Astrocyte of the hippocampus (primary cell): ENCODE measurements around the gene MYOM3.

Experiments
- DNase-seq: peaks from one replicate; pipeline ENCODE4 v3.0.0; 2011; ENCODE audit warnings: low read depth, low spot score

Gene MYOM3

GRCh38 chr1:24138476-24139221 is 26.7 kb upstream of the MYOM3 start:
- DNase-seq: no peak

DNA sequence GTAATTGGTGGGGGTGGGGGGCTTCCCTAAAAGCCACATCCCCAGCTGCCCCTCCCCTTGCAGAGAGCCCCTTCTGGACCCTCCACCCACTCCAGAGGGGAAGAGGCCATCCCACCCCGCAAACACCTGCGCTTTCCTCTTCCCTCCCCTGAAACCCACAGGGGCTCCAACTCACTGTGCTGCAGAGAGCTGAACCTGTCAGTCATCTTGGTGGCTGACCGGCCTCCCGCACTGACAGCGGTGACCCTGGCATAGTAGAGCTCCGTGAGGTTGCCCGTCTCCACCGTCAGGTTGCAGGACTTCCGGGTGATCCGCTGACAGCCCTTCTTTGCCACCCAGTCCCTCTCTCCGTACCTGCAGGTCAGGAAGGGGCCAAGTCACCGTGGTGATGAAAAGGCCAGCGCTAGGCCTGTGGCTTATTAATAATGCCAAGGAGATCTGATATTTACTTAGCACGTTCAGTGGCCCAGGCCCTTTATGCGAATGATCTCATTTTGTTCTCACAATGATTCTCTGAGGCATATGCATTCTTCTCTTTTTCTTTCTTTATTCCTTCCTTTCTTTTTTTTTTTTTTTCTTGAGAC is 25.1 kb upstream of the MYOM3 start:
- DNase-seq: no peak

DNA sequence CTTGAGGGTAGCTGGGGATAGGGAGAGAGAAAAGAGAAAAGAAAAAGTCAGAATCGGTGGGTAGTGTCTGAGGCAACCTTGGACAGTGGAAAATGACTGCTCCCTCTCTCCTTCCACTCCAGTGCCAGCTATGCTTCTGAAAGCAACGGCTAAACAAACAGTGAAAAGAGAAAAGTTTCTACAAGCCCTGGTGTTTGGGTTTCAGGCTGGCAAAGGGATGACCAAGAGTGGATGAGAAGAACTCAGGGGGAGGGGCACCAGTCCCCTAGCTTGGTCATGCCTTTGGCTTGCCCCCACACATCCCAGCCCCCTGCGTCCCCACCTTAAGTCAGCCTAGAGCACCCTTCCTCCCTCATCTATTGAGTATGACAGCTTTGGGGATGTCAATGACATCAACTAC is 22.4 kb upstream of the MYOM3 start:
- no peak for DNase-seq

DNA sequence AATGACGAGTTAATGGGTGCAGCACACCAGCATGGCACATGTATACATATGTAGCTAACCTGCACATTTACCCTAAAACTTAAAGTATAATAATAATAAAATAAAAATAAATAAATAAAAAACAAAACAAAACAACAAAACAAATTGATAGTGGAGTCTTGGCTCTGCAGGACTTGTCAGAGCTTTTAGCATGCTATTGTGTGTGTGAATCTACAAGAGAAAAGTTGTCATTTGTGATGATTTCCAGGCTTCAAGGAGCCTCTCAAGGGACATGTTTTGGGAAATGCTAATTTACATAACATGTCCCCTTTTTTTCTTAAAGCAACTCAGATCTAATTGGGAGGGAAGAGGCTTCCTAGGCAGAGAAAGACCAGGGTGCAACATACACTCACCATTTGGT is 21.9 kb upstream of the MYOM3 start:
- no peak for DNase-seq

DNA sequence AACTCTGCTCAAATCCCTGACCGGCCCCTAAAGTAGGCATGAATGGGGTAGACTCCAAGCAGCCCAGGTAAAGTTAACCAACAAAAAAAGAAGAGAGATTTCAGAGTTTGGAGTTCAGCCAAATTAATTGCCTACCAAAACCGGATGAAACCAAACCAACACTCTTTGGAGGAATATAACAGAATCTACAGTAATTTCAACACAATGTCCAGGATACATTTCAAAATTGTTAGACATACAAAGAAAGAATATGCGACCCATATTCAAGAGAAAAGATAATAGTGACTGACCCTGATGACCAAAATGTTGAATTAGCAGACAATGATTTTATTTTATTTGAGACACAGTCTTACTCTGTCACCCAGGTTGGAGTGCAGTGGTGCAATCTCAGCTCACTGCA is 18.4 kb upstream of the MYOM3 start:
- DNase-seq: no peak

GRCh38 chr1:24127801-24128363 is 15.9 kb upstream of the MYOM3 start:
- DNase-seq: no peak

DNA sequence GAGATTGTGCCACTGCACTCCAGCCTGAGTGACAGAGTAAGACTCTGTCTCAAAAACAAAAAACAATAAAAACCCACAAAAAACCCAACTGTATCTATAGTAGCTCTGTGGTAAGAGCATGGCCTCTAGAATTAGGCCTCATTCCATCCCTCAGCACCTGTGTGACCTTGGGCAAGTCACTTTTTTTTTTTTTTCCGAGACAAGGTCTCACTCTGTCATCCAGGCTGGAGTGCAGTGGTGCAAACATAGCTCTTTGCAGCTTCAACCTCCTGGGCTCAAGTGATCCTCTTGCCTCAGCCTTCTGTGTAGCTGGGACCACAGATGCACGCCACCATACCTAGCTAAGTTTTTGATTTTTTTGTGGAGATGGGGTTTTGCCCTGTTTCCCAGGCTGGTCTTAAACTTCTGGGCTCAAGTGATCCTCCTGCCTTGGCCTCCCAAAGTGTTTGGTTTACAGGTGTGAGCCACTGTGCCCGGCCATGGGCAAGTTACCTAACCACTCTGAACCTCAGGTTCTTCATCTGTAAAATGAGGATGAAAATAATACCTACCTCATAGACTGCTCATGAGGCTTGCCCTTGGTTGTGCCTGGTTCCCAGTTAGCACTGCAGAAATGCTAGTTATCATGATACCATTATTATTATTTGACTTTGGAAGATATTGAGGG is 15.3 kb upstream of the MYOM3 start:
- DNase-seq: no peak

GRCh38 chr1:24126672-24127023 is 14.7 kb upstream of the MYOM3 start:
- DNase-seq: no peak

GRCh38 chr1:24126018-24126671 is 14.2 kb upstream of the MYOM3 start:
- no peak for DNase-seq

- DNase-seq: no peak
Observed at GRCh38 chr1:24125456-24125855, 13.5 kb upstream of the MYOM3 start.

GRCh38 chr1:24124980-24125379 is 13.0 kb upstream of the MYOM3 start:
- no peak for DNase-seq

- no peak for DNase-seq
Observed at GRCh38 chr1:24123611-24124010, 11.7 kb upstream of the MYOM3 start.

DNA sequence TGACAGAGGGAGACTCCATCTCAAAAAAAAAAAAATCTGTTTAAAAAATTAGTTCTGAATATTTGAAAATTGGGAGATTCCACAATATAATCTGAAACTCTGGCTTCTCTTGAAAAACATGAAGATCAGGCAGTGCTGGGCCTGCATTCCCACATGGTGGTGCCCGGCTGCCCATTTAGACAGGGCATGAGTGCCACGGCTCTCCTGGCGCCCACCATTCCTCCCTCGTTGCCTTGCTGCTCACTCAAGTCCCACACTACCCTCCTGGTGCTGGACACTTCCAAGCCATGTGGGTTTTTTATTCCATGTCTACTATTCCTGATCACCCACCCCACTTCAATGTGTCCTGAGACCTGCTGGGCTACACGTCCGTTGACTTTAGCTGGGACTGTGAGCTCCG is 10.8 kb upstream of the MYOM3 start:
- no peak for DNase-seq

GRCh38 chr1:24121406-24121805 is 9.5 kb upstream of the MYOM3 start:
- no peak for DNase-seq

GRCh38 chr1:24120965-24121364 is 9.0 kb upstream of the MYOM3 start:
- DNase-seq: no peak

DNA sequence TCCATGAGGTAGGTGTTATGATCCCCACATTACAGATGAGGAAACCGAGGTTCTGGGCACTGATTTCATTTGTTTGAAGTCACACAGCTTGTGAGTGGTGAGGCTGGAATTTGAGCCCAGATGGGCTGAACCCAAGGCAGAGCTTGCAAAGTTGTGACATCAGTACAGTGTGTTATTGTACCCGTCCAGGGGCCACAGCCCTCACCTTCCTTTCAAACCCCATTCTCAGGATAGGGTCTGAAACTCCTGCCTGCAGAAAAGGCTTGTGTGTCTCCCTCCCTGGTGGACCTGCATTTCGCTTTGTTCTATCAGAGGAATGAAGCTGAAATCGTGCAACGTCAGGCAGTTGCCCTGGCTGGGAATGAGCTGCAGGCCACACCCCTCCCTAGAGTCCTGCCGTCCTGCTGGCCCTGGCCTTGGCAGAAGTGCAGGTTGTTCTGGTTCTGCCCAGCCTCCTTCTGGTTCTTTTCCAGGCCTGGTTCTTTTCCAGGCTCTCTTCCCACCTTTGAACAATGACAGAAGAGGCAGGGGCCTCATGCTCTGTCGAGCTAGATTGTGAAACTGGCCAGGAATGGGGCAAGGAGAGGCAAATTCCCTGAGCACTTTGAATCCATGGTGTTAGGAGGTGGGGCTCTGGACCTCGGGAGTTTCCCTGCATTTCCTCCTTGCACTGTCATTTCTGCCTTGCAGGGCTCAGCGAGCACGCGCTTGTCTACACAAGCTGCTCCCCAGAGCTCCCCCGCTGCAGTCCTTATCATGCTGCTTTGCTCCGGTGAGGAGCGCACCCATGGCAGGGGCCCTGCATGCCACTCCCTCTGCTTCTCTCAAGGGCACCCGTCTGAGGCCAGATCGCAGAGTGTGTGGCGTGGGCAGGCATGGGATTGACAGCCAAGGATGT is 8.2 kb upstream of the MYOM3 start:
- DNase-seq: peak; percentile 16

DNA sequence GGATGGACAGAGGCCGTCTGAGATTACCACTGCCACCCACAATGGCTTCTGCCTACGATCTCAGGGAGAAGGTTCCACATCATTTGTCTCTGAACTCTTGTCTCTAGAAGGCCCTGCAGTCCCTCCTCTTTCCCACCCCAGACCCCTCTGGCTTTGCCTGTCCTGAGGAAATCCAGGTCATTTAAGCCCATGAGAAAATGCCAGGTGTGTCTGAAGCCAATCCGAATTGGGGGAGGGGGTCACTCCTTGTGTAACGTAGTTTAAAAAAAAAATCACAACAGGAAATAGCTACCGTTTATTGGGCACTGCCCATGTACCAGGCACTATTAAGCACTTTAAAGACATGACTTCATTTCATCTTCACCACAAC is 7.5 kb upstream of the MYOM3 start:
- no peak for DNase-seq

DNA sequence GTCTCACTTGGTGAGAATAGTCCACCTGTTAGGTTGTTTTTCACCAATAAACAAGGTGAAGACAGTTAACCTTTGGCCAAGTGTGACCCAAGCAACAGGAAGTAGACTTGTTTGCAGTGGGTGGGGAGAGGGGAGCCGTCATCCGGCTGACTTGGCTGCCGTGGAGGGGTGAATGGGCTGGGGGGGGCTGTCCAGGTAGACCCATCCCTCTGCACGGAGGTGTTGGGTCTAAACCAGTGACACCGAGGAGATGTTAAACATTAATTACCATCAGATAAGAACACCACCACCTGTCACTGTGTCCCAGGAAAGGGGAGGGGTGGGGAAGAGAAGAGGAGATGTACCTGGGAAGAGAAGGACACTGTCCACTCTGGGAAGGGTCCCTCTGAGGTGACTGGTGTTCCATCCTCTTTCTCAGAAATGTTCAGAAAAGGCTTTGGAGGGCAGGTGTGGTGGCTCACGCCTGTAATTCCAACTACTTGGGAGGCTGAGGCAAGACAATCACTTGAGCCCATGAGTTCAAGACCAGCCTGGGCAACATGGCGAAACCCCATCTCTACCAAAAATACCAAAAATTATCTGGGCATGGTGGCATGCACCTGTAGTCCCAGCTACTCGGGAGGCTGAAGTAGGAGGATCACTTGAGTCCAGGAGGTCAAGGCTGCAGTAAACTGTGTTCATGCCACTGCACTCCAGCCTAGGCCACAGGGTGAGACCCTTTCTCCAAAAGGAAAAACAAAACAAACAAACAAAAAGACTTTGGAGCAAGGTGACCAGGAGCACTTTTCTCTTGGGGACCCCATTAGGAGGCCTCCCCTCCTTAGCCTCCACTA is 6.7 kb upstream of the MYOM3 start:
- no peak for DNase-seq

GRCh38 chr1:24117722-24118409 is 5.9 kb upstream of the MYOM3 start:
- peak; percentile 26 for DNase-seq

GRCh38 chr1:24117132-24117531 is 5.2 kb upstream of the MYOM3 start:
- DNase-seq: no peak
